ENCODE measurements around the gene SCRG1.
A peak's percentile ranks its signal among the peaks of the same experiment; 100 is the strongest.

SCRG1 gene

GRCh38 chr4:173397604-173398003 is 1.3 kb downstream of the SCRG1 start:
- peaks cover 2% of the 10 kb centered on the region for H3K27me3 Mint-ChIP-seq
- peaks cover 2% of the 10 kb centered on the region for H3K9me3 Mint-ChIP-seq
- H3K4me1 Mint-ChIP-seq, result no peaks in the 10 kb centered on the region
- no peak overlapping the region for H3K4me3 Mint-ChIP-seq
- H3K27ac Mint-ChIP-seq, result no peak overlapping the region
- H3K36me3 Mint-ChIP-seq, result peaks cover 2% of the 10 kb centered on the region
- ATAC-seq (ENCODE audit: low read depth) (no peak), DNase-seq (ENCODE audit: low spot score in 2 of 2) (no peak)

- Mint-ChIP-seq H3K4me3 (no peak overlapping the region), H3K9me3 (peaks cover 2% of the 10 kb centered on the region), H3K36me3 (peaks cover 2% of the 10 kb centered on the region), H3K27me3 (peaks cover 2% of the 10 kb centered on the region), H3K27ac (no peak overlapping the region), H3K4me1 (no peaks in the 10 kb centered on the region)
- DNase-seq (ENCODE audit: low spot score in 2 of 2) (no peak), ATAC-seq (ENCODE audit: low read depth) (no peak)
Observed at GRCh38 chr4:173391701-173392100, 7.2 kb downstream of the SCRG1 start.

- H3K9me3 Mint-ChIP-seq, result no peaks in the 10 kb centered on the region
- no peak overlapping the region for H3K27ac Mint-ChIP-seq
- no peaks in the 10 kb centered on the region for H3K36me3 Mint-ChIP-seq
- H3K4me3 Mint-ChIP-seq, result no peak overlapping the region
- no peak for DNase-seq (ENCODE audit: low spot score in 2 of 2)
- H3K4me1 Mint-ChIP-seq, result no peaks in the 10 kb centered on the region
- no peak for ATAC-seq (ENCODE audit: low read depth)
- no peaks in the 10 kb centered on the region for H3K27me3 Mint-ChIP-seq
Observed at GRCh38 chr4:173386751-173387150, 12.2 kb downstream of the SCRG1 start.

GRCh38 chr4:173382349-173382748 is 16.6 kb downstream of the SCRG1 start:
- no peak for ATAC-seq (ENCODE audit: low read depth)
- no peaks in the 10 kb centered on the region for H3K4me1 Mint-ChIP-seq
- DNase-seq (ENCODE audit: low spot score in 2 of 2), result no peak
- no peaks in the 10 kb centered on the region for H3K9me3 Mint-ChIP-seq
- no peaks in the 10 kb centered on the region for H3K27me3 Mint-ChIP-seq
- H3K4me3 Mint-ChIP-seq, result no peak overlapping the region
- H3K27ac Mint-ChIP-seq, result no peak overlapping the region
- no peaks in the 10 kb centered on the region for H3K36me3 Mint-ChIP-seq

- no peaks in the 10 kb centered on the region for H3K27me3 Mint-ChIP-seq
Observed at GRCh38 chr4:173381610-173382009, 17.3 kb downstream of the SCRG1 start.

GRCh38 chr4:173380987-173381386 is 17.9 kb downstream of the SCRG1 start:
- H3K27ac Mint-ChIP-seq, result no peak overlapping the region
- no peak overlapping the region for H3K4me3 Mint-ChIP-seq
- no peaks in the 10 kb centered on the region for H3K9me3 Mint-ChIP-seq
- no peaks in the 10 kb centered on the region for H3K36me3 Mint-ChIP-seq
- ATAC-seq (ENCODE audit: low read depth) (no peak), DNase-seq (ENCODE audit: low spot score in 2 of 2) (no peak)
- H3K27me3 Mint-ChIP-seq, result no peaks in the 10 kb centered on the region
- H3K4me1 Mint-ChIP-seq, result no peaks in the 10 kb centered on the region

More at GRCh38 chr4:173381610-173382009, 17.3 kb downstream of the SCRG1 start:
- Mint-ChIP-seq H3K4me3 (no peak overlapping the region), H3K36me3 (no peaks in the 10 kb centered on the region), H3K27ac (no peak overlapping the region), H3K4me1 (no peaks in the 10 kb centered on the region), H3K9me3 (no peaks in the 10 kb centered on the region)
- DNase-seq (ENCODE audit: low spot score in 2 of 2) (no peak), ATAC-seq (ENCODE audit: low read depth) (no peak)

- H3K4me3 Mint-ChIP-seq, result no peak overlapping the region
- H3K9me3 Mint-ChIP-seq, result no peaks in the 10 kb centered on the region
- H3K27me3 Mint-ChIP-seq, result no peaks in the 10 kb centered on the region
- ATAC-seq (ENCODE audit: low read depth) (no peak), DNase-seq (ENCODE audit: low spot score in 2 of 2) (no peak)
- H3K27ac Mint-ChIP-seq, result no peak overlapping the region
- no peaks in the 10 kb centered on the region for H3K4me1 Mint-ChIP-seq
- H3K36me3 Mint-ChIP-seq, result no peaks in the 10 kb centered on the region
Observed at GRCh38 chr4:173379929-173380328, 19.0 kb downstream of the SCRG1 start.

GRCh38 chr4:173374588-173374987 is 24.3 kb downstream of the SCRG1 start:
- no peak for ATAC-seq (ENCODE audit: low read depth)
- no peaks in the 10 kb centered on the region for H3K27me3 Mint-ChIP-seq

GRCh38 chr4:173371292-173372192 is 27.4 kb downstream of the SCRG1 start:
- peak overlapping the region; percentile 95 for H3K27ac Mint-ChIP-seq
- H3K36me3 Mint-ChIP-seq, result no peaks in the 10 kb centered on the region

More at GRCh38 chr4:173374588-173374987, 24.3 kb downstream of the SCRG1 start:
- no peak for DNase-seq (ENCODE audit: low spot score in 2 of 2)
- Mint-ChIP-seq H3K9me3 (no peaks in the 10 kb centered on the region), H3K4me1 (peaks cover 6% of the 10 kb centered on the region), H3K36me3 (no peaks in the 10 kb centered on the region), H3K27ac (no peak overlapping the region), H3K4me3 (no peak overlapping the region)

GRCh38 chr4:173370477-173371291 is 28.2 kb downstream of the SCRG1 start, which contains the start of gene SAP30:
TSS of gene SAP30 (plus strand) at chr4:173370954. CDS start at chr4:173371183, 229 bp downstream.
- peak; percentile 90 to 93 for DNase-seq (ENCODE audit: low spot score in 2 of 2)
- no peaks in the 10 kb centered on the region for H3K9me3 Mint-ChIP-seq
- no peaks in the 10 kb centered on the region for H3K27me3 Mint-ChIP-seq
- H3K4me1 Mint-ChIP-seq, result peaks cover 10% of the 10 kb centered on the region
- ATAC-seq (ENCODE audit: low read depth), result peak; percentile 81
- peak within 1 kb of the TSS; percentile 95 for H3K27ac Mint-ChIP-seq
- peak within 1 kb of the TSS; percentile 99 for H3K4me3 Mint-ChIP-seq
- H3K36me3 Mint-ChIP-seq, result no peaks in the 10 kb centered on the region

More at GRCh38 chr4:173371292-173372192, 27.4 kb downstream of the SCRG1 start:
- Mint-ChIP-seq H3K9me3 (no peaks in the 10 kb centered on the region), H3K4me1 (peaks cover 10% of the 10 kb centered on the region), H3K27me3 (no peaks in the 10 kb centered on the region), H3K4me3 (peak overlapping the region; percentile 91)
- ATAC-seq (ENCODE audit: low read depth) (peak; percentile 2), DNase-seq (ENCODE audit: low spot score in 2 of 2) (peak; percentile 26 to 51)

GRCh38 chr4:173370130-173370476 is 28.8 kb downstream of the SCRG1 start:
- DNase-seq (ENCODE audit: low spot score in 2 of 2) (no peak), ATAC-seq (ENCODE audit: low read depth) (peak; percentile 32)
- Mint-ChIP-seq H3K4me3 (peak overlapping the region; percentile 99), H3K27ac (peak overlapping the region; percentile 95), H3K36me3 (no peaks in the 10 kb centered on the region), H3K4me1 (peaks cover 10% of the 10 kb centered on the region), H3K9me3 (no peaks in the 10 kb centered on the region), H3K27me3 (no peaks in the 10 kb centered on the region)

- Mint-ChIP-seq H3K4me1 (peaks cover 10% of the 10 kb centered on the region), H3K27me3 (no peaks in the 10 kb centered on the region), H3K9me3 (no peaks in the 10 kb centered on the region), H3K36me3 (no peaks in the 10 kb centered on the region), H3K27ac (no peak overlapping the region), H3K4me3 (no peak overlapping the region)
- DNase-seq (ENCODE audit: low spot score in 2 of 2), result no peak
- no peak for ATAC-seq (ENCODE audit: low read depth)
Observed at GRCh38 chr4:173367946-173368345, 31.0 kb downstream of the SCRG1 start.

GRCh38 chr4:173367285-173367684 is 31.6 kb downstream of the SCRG1 start:
- DNase-seq (ENCODE audit: low spot score in 2 of 2), result no peak
- Mint-ChIP-seq H3K4me3 (no peak overlapping the region), H3K9me3 (no peaks in the 10 kb centered on the region), H3K27me3 (no peaks in the 10 kb centered on the region), H3K36me3 (no peaks in the 10 kb centered on the region), H3K27ac (no peak overlapping the region), H3K4me1 (peaks cover 10% of the 10 kb centered on the region)
- ATAC-seq (ENCODE audit: low read depth), result no peak

- ATAC-seq (ENCODE audit: low read depth) (no peak), DNase-seq (ENCODE audit: low spot score in 2 of 2) (no peak)
- peaks cover 3% of the 10 kb centered on the region for H3K4me1 Mint-ChIP-seq
- H3K9me3 Mint-ChIP-seq, result no peaks in the 10 kb centered on the region
- no peaks in the 10 kb centered on the region for H3K27me3 Mint-ChIP-seq
- no peaks in the 10 kb centered on the region for H3K36me3 Mint-ChIP-seq
- H3K27ac Mint-ChIP-seq, result no peak overlapping the region
- no peak overlapping the region for H3K4me3 Mint-ChIP-seq
Observed at GRCh38 chr4:173365359-173365996, 33.4 kb downstream of the SCRG1 start.

Measured in memory B cell (primary cell).